GM10248 (cell line): ENCODE results near the gene MMP3.

Source experiments
- CTCF ChIA-PET: fragments of 300-600 bp; sonication (Branson Sonifier 250); formaldehyde crosslinking; extraction: SDS; loops from one replicate; lab custom pipeline; 2021; ENCODE audit warnings: antibody characterized with exemption; lab: Yijun Ruan, JAX
- POLR2A ChIA-PET: fragments of 350-650 bp; sonication (Branson Sonifier 250); formaldehyde crosslinking; extraction: SDS; loops from one replicate; lab custom pipeline; 2020; ENCODE audit warnings: antibody characterized with exemption; lab: Yijun Ruan, JAX
- DNase-seq: peaks from one replicate; pipeline ENCODE4 v3.0.0; 2012; ENCODE audit errors: extremely low spot score
- CTCF ChIP-seq: IDR thresholded peaks from 2 replicates; pipeline ENCODE4 v1.5.1; 2012; ENCODE audit warnings: mild to moderate bottlenecking, low read depth; ENCODE audit errors: extremely low read depth, missing control alignments, control extremely low read depth

Gene MMP3

GRCh38 chr11:102850973-102851745, 7.8 kb upstream of the MMP3 start:
- no peak for DNase-seq
- ChIA-PET POLR2A (interaction anchor here (0.6 kb wide), 1 partner anchor 10 kb away, joined by 4 read pairs; no protein-coding TSS in a partner anchor), CTCF (interaction anchor here (1.2 kb wide), 1 partner anchor 14 kb away, joined by 4 read pairs; no protein-coding TSS in a partner anchor)
- no peak for TF ChIP-seq CTCF

- TF ChIP-seq CTCF = no peak
- POLR2A ChIA-PET = no interaction called here
- CTCF ChIA-PET = no interaction called here
- DNase-seq = no peak
Measured at GRCh38 chr11:102849311-102849710, 5.9 kb upstream of the MMP3 start.

- POLR2A ChIA-PET = no interaction called here
- TF ChIP-seq CTCF = no peak
- no peak for DNase-seq
- CTCF ChIA-PET = interaction anchor here (0.6 kb wide), 1 partner anchor 89 kb away, joined by 3 read pairs; no protein-coding TSS in a partner anchor
Measured at GRCh38 chr11:102846292-102846691, 2.9 kb upstream of the MMP3 start.

GRCh38 chr11:102842930-102843329, 479 bp downstream of the MMP3 start:
- CTCF ChIA-PET = interaction anchor here (0.9 to 1.5 kb wide), 4 partner anchors 12 to 58 kb away, joined by 3 read pairs; partner anchors contain the start of gene MMP12
- POLR2A ChIA-PET = no interaction called here

GRCh38 chr11:102840018-102840417, 3.4 kb downstream of the MMP3 start:
- CTCF ChIA-PET = interaction anchor here (1.2 to 1.4 kb wide), 2 partner anchors 12 to 30 kb away, joined by 3 read pairs; no protein-coding TSS in a partner anchor
- no peak for TF ChIP-seq CTCF
- no peak for DNase-seq
- POLR2A ChIA-PET = no interaction called here

More at GRCh38 chr11:102842930-102843329, 479 bp downstream of the MMP3 start:
- DNase-seq = no peak
- no peak for TF ChIP-seq CTCF

GRCh38 chr11:102837646-102838045, 5.8 kb downstream of the MMP3 start:
- TF ChIP-seq CTCF = no peak
- DNase-seq = no peak
- ChIA-PET POLR2A (no interaction called here), CTCF (no interaction called here)
